CD1c-positive myeloid dendritic cell (primary cell): ENCODE measurements around the gene SLC37A2.

Experiments
- DNase-seq: peaks from one replicate; pipeline ENCODE4 v3.0.0-alpha.2; 2016; ENCODE audit errors: extremely low spot score

The SLC37A2 gene

GRCh38 chr11:125071435-125071834 lies 8.3 kb downstream of the SLC37A2 start:
- peak; percentile 64 for DNase-seq

GRCh38 chr11:125071846-125072217 lies 8.7 kb downstream of the SLC37A2 start:
- no peak for DNase-seq

DNA sequence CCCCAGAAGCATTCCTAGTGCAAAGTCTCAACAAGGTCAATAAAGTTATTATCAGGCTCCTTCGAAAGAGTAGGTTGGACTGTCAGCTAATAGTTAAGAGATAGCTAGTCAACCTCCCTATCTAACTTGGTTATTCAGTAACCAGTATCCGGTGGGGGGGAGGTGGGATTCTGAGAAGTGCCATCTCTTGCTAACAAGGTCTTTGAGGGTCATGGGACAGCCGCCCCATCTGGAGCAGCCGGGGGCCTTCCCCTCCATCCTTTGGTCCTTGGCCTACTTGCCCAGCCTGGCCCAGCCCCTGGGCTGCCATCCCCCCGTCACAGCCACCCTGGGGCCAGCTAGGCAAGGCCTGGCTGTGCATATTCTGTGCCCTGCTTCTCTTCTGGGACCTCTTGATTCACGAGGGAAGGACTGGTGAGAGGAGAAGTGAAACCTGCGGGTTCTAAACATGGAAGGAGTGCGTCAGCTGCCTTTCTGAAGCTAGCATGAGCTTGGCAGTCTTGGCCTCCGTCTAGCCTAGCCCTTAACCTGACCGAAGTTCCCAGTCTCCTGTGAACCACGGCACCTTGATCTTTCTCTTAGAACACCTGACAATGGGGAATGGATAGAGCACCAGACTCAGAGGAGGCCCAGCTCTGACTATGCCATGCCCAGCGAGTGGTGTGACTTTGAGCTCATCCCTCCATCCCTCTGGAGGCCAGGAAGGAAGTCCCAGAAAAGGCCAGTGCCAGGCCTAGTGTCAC lies 9.3 kb downstream of the SLC37A2 start:
- DNase-seq, result peak; percentile 88

GRCh38 chr11:125072961-125073590 lies 10.0 kb downstream of the SLC37A2 start:
- no peak for DNase-seq

DNA sequence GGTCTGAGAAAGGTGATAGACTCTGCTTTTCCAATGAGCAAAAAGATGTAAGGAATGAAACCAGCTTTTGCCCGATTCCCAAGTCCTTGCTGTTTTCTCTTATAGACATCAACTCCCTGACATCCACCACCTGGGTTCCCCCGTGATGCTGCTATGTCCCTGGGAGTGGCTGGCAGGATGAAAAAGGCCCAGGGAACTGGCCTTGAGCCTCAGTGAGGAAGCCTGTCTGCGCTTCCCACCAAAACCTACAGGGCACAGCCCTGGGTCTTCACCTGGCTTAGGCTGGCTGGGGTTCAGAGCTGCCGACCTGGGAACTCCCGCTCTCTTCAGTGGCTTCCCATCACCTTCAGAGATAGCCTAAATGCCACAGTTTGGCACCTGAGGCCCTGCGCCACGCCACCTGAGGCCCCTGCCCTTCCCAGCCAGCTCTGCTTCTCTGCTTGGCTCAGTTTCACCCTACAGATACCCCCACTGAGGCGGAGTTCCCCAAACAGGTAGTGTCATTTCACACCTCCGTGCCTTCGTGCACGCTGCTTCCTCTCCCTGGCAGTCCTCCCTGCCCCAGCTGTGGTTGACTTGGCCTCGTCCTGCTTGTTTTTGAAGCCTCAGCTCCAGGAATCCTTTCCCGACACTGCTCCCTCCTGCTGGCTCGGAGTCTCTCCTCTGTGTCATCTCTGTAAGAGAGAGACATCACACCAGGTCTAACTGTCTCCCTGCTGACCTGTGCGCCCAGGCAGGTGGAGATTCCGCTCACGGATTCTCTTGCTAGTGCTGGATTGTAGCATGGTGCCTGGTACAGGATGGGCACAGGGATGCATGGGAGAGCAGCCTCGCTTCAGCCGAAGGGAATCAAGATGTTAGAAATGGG lies 10.7 kb downstream of the SLC37A2 start:
- no peak for DNase-seq

DNA sequence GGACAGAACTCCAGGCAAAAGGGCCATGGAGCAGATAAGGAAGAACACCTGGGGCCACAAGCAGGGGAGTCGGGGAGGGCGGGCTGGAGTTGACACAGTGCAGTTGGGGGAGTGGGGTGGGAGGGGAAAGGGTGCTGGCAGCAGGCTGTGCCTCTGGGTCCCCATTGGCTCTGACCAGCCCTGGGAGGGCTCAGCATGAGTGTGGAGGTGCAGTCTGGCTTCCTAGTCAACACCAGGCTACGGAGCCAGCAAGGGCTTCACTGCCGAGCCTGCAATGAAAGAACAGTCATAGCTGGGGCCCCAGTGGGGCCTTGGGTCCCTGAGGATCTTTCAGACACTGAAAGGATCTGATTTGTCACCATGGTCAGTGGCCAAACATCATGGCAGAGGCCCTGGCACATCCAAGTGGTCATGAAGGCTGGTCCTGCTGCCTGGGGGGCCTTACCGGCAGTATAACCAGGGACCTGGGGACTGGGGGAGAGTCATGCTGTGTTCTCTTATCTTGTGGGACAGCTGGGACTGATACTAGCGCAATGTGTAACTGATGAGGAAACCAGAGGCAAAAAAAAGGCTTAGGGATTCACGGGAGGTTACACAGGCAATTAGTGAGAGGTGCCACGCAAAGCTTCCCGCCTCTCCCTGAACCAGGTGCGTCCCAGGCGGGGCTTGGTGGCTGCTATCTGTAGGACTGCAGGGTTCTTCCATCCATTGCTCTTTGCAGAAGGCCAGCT lies 11.6 kb downstream of the SLC37A2 start:
- no peak for DNase-seq

GRCh38 chr11:125075242-125075625 lies 12.1 kb downstream of the SLC37A2 start:
- no peak for DNase-seq

DNA sequence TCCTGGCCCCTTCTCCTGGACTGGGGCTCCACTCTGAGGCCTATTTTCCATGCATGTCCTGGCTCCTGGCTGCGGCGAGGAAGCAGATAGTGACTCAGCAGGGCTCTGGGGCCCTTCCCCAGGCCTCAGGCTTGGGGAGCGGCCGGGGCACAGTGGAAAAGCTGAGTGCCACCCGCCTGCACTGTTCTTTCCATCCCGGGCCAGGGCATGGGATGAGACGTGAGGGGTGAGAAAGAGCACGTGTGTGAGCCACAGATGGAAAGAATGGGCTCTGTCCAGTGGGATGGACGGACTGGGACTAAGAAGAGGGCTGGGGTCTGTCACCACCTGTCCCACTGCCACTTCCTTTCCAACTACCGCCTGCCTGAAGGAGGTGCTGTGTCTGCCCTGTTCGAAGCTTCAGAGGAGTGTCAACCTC lies 12.8 kb downstream of the SLC37A2 start:
- no peak for DNase-seq

GRCh38 chr11:125076378-125076945 lies 13.4 kb downstream of the SLC37A2 start:
- no peak for DNase-seq

GRCh38 chr11:125078016-125078415 lies 14.9 kb downstream of the SLC37A2 start:
- DNase-seq, result no peak

GRCh38 chr11:125078516-125079140 lies 15.5 kb downstream of the SLC37A2 start:
- DNase-seq, result no peak

DNA sequence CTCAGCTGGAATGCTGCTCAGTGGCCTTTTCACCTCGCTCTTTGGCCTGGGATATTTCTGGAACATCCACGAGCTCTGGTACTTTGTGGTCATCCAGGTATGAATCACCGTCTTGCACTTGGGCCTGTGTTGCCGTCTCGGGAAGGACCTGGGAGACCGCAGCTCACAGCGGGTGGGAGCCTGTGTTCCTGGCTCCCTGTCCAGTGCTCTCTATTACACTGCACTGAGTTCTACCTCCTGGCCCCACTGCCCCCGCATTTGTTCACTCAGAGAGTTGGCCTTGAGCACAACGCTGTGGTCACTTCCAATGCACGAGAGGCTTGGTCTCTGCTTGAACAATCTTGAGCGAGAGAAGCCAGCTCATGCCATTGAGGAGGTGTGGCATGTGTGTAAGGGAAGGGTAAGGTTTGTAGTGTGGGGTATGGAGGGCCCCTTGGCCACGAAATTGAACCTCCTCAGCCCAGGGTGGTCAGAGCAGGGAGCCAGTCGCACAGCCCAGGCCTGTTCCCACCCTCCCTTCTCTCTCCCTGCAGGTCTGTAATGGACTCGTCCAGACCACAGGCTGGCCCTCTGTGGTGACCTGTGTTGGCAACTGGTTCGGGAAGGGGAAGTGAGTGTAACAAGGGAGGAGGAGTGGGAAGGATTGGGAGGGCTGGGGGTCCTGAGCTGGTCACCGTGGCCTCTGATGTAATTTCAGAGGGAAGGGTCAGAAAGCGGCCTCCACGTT lies 16.2 kb downstream of the SLC37A2 start:
- DNase-seq, result peak; percentile 67

- no peak for DNase-seq
Observed at GRCh38 chr11:125079878-125080530, 16.9 kb downstream of the SLC37A2 start.

- no peak for DNase-seq
Observed at GRCh38 chr11:125080531-125080911, 17.4 kb downstream of the SLC37A2 start.

- no peak for DNase-seq
Observed at GRCh38 chr11:125081098-125081798, 18.1 kb downstream of the SLC37A2 start.

- DNase-seq, result no peak
Observed at GRCh38 chr11:125082040-125082439, 18.9 kb downstream of the SLC37A2 start.

- DNase-seq, result no peak
Observed at GRCh38 chr11:125082611-125083311, 19.7 kb downstream of the SLC37A2 start.

GRCh38 chr11:125083312-125084056 lies 20.4 kb downstream of the SLC37A2 start:
- DNase-seq, result no peak
